WTC11 (cell line): ENCODE results near the gene DLG1. TPM values are rescaled to one million over a fixed set of nuclear protein-coding genes. Genes with fewer than 3 reads are reported as not detected.

ENCODE experiments used
- ATAC-seq: fragments of 200-7000 bp; cut with Tn5 transposase; 2 replicates; pipeline ENCODE4 v1.10.0; 2021; ENCODE audit warnings: mild to moderate bottlenecking, moderate library complexity
- CTCF ChIA-PET: fragments of 300-600 bp; sonication (Branson Sonifier 250); formaldehyde crosslinking; loops from one replicate; lab custom pipeline; 2021; ENCODE audit warnings: antibody characterized with exemption; lab: Charles Lee
- POLR2A ChIA-PET: fragments of 350-600 bp; sonication (Branson Sonifier 250); formaldehyde crosslinking; loops from one replicate; lab custom pipeline; 2021; ENCODE audit warnings: antibody characterized with exemption; lab: Charles Lee
- DNase-seq: peaks from one replicate; pipeline ENCODE4 v3.0.0; 2021; ENCODE audit warnings: low spot score
- H3K27ac Mint-ChIP-seq: 2 replicates; pipeline ENCODE4 v1.8.0; 2021; ENCODE audit warnings: mixed read lengths
- H3K27me3 Mint-ChIP-seq: 2 replicates; pipeline ENCODE4 v1.8.0; 2021; ENCODE audit warnings: low read depth, mild to moderate bottlenecking, moderate library complexity, mixed read lengths
- H3K36me3 Mint-ChIP-seq: 2 replicates; pipeline ENCODE4 v1.8.0; 2021; ENCODE audit warnings: mixed read lengths
- H3K4me1 Mint-ChIP-seq: 2 replicates; pipeline ENCODE4 v1.8.0; 2022; ENCODE audit warnings: mixed read lengths
- H3K4me3 Mint-ChIP-seq: 2 replicates; pipeline ENCODE4 v1.8.0; 2021; ENCODE audit warnings: mild to moderate bottlenecking, moderate library complexity, mixed read lengths
- H3K9me3 Mint-ChIP-seq: 2 replicates; pipeline ENCODE4 v1.8.0; 2021; ENCODE audit warnings: mixed read lengths
- ATF1 ChIP-seq: sonication (generic); formaldehyde crosslinking; IDR thresholded peaks from 2 replicates; pipeline ENCODE4 v1.8.1; 2023; ENCODE audit warnings: mild to moderate bottlenecking, moderate library complexity, missing genetic modification reagents
- CBFB ChIP-seq: sonication (generic); formaldehyde crosslinking; IDR thresholded peaks from 2 replicates; pipeline ENCODE4 v1.8.1; 2022; ENCODE audit warnings: mild to moderate bottlenecking, low read depth, missing genetic modification reagents
- CTCF ChIP-seq: fragments of 200-600 bp; IDR thresholded peaks from 2 replicates; pipeline ENCODE4 v1.8.0; 2022; ENCODE audit warnings: antibody characterized with exemption
- ETV6 ChIP-seq: sonication (generic); formaldehyde crosslinking; IDR thresholded peaks from 2 replicates; pipeline ENCODE4 v1.8.1; 2022; ENCODE audit warnings: mild to moderate bottlenecking, missing genetic modification reagents
- GRHL2 ChIP-seq: fragments of 250-450 bp; sonication (Bioruptor Pico); IDR thresholded peaks from 2 replicates; pipeline ENCODE4 v1.8.0; 2022; ENCODE audit warnings: mild to moderate bottlenecking, moderate library complexity; ENCODE audit not compliant: insufficient replicate concordance, severe bottlenecking
- GTF2I ChIP-seq: fragments of 250-450 bp; sonication (Bioruptor Pico); conservative IDR thresholded peaks from 2 replicates; pipeline ENCODE4 v1.4.0; 2021; ENCODE audit warnings: mild to moderate bottlenecking
- KAT7 ChIP-seq: sonication (generic); formaldehyde crosslinking; IDR thresholded peaks from 2 replicates; pipeline ENCODE4 v1.8.1; 2023; ENCODE audit warnings: missing genetic modification reagents, mild to moderate bottlenecking, borderline replicate concordance
- NFATC4 ChIP-seq: fragments of 250-450 bp; sonication (Bioruptor Pico); IDR thresholded peaks from 2 replicates; pipeline ENCODE4 v1.9.0; 2021; ENCODE audit warnings: mild to moderate bottlenecking
- NR2C2 ChIP-seq: sonication (generic); formaldehyde crosslinking; IDR thresholded peaks from 2 replicates; pipeline ENCODE4 v1.8.0; 2022; ENCODE audit warnings: mild to moderate bottlenecking, missing genetic modification reagents
- TEAD4 ChIP-seq: sonication (generic); formaldehyde crosslinking; IDR thresholded peaks from 2 replicates; pipeline ENCODE4 v1.8.0; 2022; ENCODE audit warnings: mild to moderate bottlenecking, missing genetic modification reagents
- USF1 ChIP-seq: sonication (generic); formaldehyde crosslinking; IDR thresholded peaks from 2 replicates; pipeline ENCODE4 v1.8.0; 2022; ENCODE audit warnings: mild to moderate bottlenecking, missing genetic modification reagents
- ZNF232 ChIP-seq: sonication (generic); formaldehyde crosslinking; IDR thresholded peaks from 2 replicates; pipeline ENCODE4 v1.8.0; 2022; ENCODE audit warnings: mild to moderate bottlenecking, missing genetic modification reagents
- ZNF317 ChIP-seq: sonication (generic); formaldehyde crosslinking; IDR thresholded peaks from 2 replicates; pipeline ENCODE4 v1.8.1; 2023; ENCODE audit warnings: low read depth, mild to moderate bottlenecking, moderate library complexity, missing genetic modification reagents, borderline replicate concordance
- ZNF416 ChIP-seq: fragments of 250-450 bp; sonication (Bioruptor Pico); IDR thresholded peaks from 2 replicates; pipeline ENCODE4 v1.9.0; 2021; ENCODE audit warnings: mild to moderate bottlenecking, inconsistent platforms
- total RNA-seq: library from RNA; stranded (reverse); gene quantifications from 3 replicates; pipeline ENCODE4 v1.2.3, GENCODE V29; 2021
- TF ChIP-seq, protein P1 (sequence below): sonication (generic); formaldehyde crosslinking; IDR thresholded peaks from 2 replicates; pipeline ENCODE4 v1.8.1; 2022; ENCODE audit warnings: low read depth, missing genetic modification reagents, borderline replicate concordance
- TF ChIP-seq, protein P2 (sequence below): sonication (generic); formaldehyde crosslinking; IDR thresholded peaks from 2 replicates; pipeline ENCODE4 v1.8.1; 2023; ENCODE audit warnings: mild to moderate bottlenecking, missing genetic modification reagents
- TF ChIP-seq, protein P3 (sequence below): sonication (generic); formaldehyde crosslinking; IDR thresholded peaks from 2 replicates; pipeline ENCODE4 v1.8.0; 2022; ENCODE audit warnings: missing genetic modification reagents
- TF ChIP-seq, protein P4 (sequence below): sonication (generic); formaldehyde crosslinking; IDR thresholded peaks from 2 replicates; pipeline ENCODE4 v1.8.1; 2023; ENCODE audit warnings: mild to moderate bottlenecking, moderate library complexity, missing genetic modification reagents
- TF ChIP-seq, protein P5 (sequence below): sonication (generic); formaldehyde crosslinking; IDR thresholded peaks from 2 replicates; pipeline ENCODE4 v1.8.1; 2022; ENCODE audit warnings: low read depth, mild to moderate bottlenecking, moderate library complexity, missing genetic modification reagents, borderline replicate concordance

DLG1 gene
- total RNA-seq, 1 experiment from 2014 or later: 81.1 TPM

DNA sequence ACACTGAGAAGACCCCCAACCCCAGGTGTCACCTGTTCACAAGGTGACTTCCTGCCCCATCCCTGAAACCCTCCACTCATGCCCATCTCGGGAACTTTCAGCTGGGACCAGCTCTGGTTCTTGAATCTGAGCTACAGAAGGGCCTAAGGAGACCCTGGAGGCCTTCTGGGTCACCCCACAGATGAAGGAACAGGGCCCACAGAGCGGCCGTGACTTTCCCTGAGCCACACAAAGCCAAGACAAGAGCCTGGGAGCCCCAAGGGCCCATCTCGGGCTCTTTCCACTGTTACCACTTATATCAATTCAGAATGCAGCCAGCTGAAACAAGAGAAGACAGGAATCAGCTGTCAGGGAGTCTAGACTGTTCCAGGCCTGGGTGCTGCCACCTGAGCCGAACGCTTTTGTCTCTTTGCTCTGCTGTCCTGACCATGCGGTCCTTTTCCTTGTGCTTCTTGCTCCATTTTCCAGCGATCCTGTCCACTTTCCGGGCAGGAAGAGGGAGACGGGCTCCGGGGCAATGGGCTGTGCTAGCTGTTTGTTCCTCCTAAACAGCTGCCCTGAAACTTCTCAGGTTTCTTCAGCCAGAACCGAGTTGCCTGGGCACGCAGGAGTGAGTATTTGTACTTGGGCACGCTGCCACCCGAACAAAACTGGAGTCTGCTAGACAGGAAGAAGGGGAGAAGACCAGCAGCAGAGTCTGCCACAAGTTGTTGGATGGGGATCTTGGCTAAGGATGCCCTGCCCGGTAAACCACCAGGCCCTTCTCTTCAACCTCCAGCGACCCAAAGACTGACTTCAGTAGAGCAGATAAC lies 301.8 kb downstream of the DLG1 start:
- Mint-ChIP-seq H3K4me1 (peaks cover 6% of the 10 kb centered on the region; the same call in 1 of the 2 replicates), H3K4me3 (no peak overlapping the region), H3K27ac (no peak overlapping the region), H3K27me3 (peaks cover 6% of the 10 kb centered on the region), H3K36me3 (no peaks in the 10 kb centered on the region), H3K9me3 (no peaks in the 10 kb centered on the region)
- TF ChIP-seq CBFB (no peak), ZNF317 (CRISPR knock-in tag) (no peak), ETV6 (no peak), GTF2I (CRISPR knock-in tag) (no peak)
- TF ChIP-seq, protein P1, sequence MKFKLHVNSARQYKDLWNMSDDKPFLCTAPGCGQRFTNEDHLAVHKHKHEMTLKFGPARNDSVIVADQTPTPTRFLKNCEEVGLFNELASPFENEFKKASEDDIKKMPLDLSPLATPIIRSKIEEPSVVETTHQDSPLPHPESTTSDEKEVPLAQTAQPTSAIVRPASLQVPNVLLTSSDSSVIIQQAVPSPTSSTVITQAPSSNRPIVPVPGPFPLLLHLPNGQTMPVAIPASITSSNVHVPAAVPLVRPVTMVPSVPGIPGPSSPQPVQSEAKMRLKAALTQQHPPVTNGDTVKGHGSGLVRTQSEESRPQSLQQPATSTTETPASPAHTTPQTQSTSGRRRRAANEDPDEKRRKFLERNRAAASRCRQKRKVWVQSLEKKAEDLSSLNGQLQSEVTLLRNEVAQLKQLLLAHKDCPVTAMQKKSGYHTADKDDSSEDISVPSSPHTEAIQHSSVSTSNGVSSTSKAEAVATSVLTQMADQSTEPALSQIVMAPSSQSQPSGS (CRISPR knock-in tag): no peak
- TF ChIP-seq, protein P2, sequence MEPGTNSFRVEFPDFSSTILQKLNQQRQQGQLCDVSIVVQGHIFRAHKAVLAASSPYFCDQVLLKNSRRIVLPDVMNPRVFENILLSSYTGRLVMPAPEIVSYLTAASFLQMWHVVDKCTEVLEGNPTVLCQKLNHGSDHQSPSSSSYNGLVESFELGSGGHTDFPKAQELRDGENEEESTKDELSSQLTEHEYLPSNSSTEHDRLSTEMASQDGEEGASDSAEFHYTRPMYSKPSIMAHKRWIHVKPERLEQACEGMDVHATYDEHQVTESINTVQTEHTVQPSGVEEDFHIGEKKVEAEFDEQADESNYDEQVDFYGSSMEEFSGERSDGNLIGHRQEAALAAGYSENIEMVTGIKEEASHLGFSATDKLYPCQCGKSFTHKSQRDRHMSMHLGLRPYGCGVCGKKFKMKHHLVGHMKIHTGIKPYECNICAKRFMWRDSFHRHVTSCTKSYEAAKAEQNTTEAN (CRISPR knock-in tag): no peak
- TF ChIP-seq, protein P3, sequence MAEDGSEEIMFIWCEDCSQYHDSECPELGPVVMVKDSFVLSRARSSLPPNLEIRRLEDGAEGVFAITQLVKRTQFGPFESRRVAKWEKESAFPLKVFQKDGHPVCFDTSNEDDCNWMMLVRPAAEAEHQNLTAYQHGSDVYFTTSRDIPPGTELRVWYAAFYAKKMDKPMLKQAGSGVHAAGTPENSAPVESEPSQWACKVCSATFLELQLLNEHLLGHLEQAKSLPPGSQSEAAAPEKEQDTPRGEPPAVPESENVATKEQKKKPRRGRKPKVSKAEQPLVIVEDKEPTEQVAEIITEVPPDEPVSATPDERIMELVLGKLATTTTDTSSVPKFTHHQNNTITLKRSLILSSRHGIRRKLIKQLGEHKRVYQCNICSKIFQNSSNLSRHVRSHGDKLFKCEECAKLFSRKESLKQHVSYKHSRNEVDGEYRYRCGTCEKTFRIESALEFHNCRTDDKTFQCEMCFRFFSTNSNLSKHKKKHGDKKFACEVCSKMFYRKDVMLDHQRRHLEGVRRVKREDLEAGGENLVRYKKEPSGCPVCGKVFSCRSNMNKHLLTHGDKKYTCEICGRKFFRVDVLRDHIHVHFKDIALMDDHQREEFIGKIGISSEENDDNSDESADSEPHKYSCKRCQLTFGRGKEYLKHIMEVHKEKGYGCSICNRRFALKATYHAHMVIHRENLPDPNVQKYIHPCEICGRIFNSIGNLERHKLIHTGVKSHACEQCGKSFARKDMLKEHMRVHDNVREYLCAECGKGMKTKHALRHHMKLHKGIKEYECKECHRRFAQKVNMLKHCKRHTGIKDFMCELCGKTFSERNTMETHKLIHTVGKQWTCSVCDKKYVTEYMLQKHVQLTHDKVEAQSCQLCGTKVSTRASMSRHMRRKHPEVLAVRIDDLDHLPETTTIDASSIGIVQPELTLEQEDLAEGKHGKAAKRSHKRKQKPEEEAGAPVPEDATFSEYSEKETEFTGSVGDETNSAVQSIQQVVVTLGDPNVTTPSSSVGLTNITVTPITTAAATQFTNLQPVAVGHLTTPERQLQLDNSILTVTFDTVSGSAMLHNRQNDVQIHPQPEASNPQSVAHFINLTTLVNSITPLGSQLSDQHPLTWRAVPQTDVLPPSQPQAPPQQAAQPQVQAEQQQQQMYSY (CRISPR knock-in tag): no peak
- ATAC-seq (no peak), DNase-seq (no peak)
- POLR2A ChIA-PET: no interaction called here
- CTCF ChIA-PET: no interaction called here

DNA sequence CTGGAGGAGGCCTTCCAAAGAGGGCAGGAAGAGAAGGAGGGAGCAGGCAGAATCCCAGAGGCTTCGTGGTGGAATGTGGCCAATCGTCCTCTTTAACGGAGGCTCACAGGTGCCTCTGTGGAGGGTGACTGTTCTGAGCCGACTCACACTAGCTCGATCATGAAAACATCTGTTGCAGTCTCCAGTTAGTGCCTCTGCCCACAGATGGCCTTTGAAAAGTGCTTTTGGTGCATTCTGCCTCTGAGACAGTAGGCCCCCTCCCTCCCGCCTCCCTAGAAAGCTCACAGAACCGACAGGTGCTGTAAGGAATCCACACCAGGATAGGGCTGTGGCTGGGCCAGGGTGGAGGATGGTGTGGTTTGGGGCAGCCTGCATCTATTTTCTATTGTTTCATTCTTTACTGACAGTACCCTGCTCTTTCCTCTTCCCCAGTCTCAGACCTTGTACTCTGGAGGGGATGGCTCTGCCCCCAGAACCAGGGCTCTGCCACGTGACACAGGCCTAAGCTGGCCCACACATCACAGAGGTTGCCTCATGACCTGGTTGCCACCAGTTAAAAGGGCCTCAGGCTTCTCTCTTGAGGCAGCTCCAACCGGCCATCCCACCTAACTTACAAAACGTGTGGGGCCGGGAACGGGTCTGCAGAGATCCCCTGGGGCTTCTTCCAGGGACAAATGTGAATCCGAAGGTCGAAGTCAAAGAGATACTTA lies 302.6 kb downstream of the DLG1 start:
- CTCF ChIA-PET: interaction anchor here (0.7 kb wide), 1 partner anchor 35 kb away, joined by 3 read pairs; no protein-coding TSS in a partner anchor
- Mint-ChIP-seq H3K27ac (no peak overlapping the region), H3K27me3 (peaks cover 1% of the 10 kb centered on the region), H3K4me3 (no peak overlapping the region), H3K36me3 (no peaks in the 10 kb centered on the region), H3K9me3 (no peaks in the 10 kb centered on the region), H3K4me1 (0 out of 2 replicates have a peak, but pooled peaks cover 2% of the 10 kb centered on the region)
- no peak for DNase-seq
- peak; percentile 15; the same call in 1 of the 2 replicates for ATAC-seq
- POLR2A ChIA-PET: no interaction called here
- no peak for TF ChIP-seq USF1 (CRISPR knock-in tag)
- TF ChIP-seq TEAD4: no peak
- TF ChIP-seq, protein P4, sequence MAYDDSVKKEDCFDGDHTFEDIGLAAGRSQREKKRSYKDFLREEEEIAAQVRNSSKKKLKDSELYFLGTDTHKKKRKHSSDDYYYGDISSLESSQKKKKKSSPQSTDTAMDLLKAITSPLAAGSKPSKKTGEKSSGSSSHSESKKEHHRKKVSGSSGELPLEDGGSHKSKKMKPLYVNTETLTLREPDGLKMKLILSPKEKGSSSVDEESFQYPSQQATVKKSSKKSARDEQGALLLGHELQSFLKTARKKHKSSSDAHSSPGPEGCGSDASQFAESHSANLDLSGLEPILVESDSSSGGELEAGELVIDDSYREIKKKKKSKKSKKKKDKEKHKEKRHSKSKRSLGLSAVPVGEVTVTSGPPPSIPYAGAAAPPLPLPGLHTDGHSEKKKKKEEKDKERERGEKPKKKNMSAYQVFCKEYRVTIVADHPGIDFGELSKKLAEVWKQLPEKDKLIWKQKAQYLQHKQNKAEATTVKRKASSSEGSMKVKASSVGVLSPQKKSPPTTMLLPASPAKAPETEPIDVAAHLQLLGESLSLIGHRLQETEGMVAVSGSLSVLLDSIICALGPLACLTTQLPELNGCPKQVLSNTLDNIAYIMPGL (CRISPR knock-in tag): no peak
- TF ChIP-seq KAT7 (CRISPR knock-in tag): no peak
- no peak for TF ChIP-seq CTCF
- no peak for TF ChIP-seq ZNF416 (CRISPR knock-in tag)
- TF ChIP-seq NR2C2 (CRISPR knock-in tag): no peak
- TF ChIP-seq ZNF317 (CRISPR knock-in tag): no peak
- TF ChIP-seq NFATC4: no peak
- TF ChIP-seq, protein P5, sequence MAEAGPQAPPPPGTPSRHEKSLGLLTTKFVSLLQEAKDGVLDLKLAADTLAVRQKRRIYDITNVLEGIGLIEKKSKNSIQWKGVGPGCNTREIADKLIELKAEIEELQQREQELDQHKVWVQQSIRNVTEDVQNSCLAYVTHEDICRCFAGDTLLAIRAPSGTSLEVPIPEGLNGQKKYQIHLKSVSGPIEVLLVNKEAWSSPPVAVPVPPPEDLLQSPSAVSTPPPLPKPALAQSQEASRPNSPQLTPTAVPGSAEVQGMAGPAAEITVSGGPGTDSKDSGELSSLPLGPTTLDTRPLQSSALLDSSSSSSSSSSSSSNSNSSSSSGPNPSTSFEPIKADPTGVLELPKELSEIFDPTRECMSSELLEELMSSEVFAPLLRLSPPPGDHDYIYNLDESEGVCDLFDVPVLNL: no peak
- no peak for TF ChIP-seq ATF1 (CRISPR knock-in tag)
- no peak for TF ChIP-seq ZNF232
- no peak for TF ChIP-seq GRHL2 (CRISPR knock-in tag)
